Smooth muscle cell of the brain vasculature (primary cell): ENCODE measurements around the gene ZBTB7C.

Source experiments
- DNase-seq: peaks from one replicate; pipeline ENCODE4 v3.0.0-alpha.2; 2012; ENCODE audit warnings: low read depth, low spot score

Gene ZBTB7C

GRCh38 chr18:48095726-48096125, 313.5 kb downstream of the ZBTB7C start:
- DNase-seq: no peak

- DNase-seq: no peak
Measured at GRCh38 chr18:48093104-48093503, 316.1 kb downstream of the ZBTB7C start.

- DNase-seq: no peak
Measured at GRCh38 chr18:48091869-48092497, 317.2 kb downstream of the ZBTB7C start.

GRCh38 chr18:48090702-48091101, 318.5 kb downstream of the ZBTB7C start:
- DNase-seq: no peak

GRCh38 chr18:48090021-48090420, 319.2 kb downstream of the ZBTB7C start:
- no peak for DNase-seq

GRCh38 chr18:48085781-48086487, 323.2 kb downstream of the ZBTB7C start:
- DNase-seq: no peak

GRCh38 chr18:48084858-48085257, 324.3 kb downstream of the ZBTB7C start:
- DNase-seq: no peak

GRCh38 chr18:48084041-48084757, 325.0 kb downstream of the ZBTB7C start:
- DNase-seq: no peak

- no peak for DNase-seq
Measured at GRCh38 chr18:48080546-48080945, 328.6 kb downstream of the ZBTB7C start.

GRCh38 chr18:48079885-48080284, 329.3 kb downstream of the ZBTB7C start:
- no peak for DNase-seq

- DNase-seq: no peak
Measured at GRCh38 chr18:48078448-48078847, 330.7 kb downstream of the ZBTB7C start.

GRCh38 chr18:48077291-48077690, 331.9 kb downstream of the ZBTB7C start:
- DNase-seq: no peak

- DNase-seq: no peak
Measured at GRCh38 chr18:48076461-48076860, 332.7 kb downstream of the ZBTB7C start.

GRCh38 chr18:48075707-48076093, 333.5 kb downstream of the ZBTB7C start:
- DNase-seq: no peak

- no peak for DNase-seq
Measured at GRCh38 chr18:48074929-48075706, 334.1 kb downstream of the ZBTB7C start.

- DNase-seq: peak; percentile 32
Measured at GRCh38 chr18:48073211-48073930, 335.8 kb downstream of the ZBTB7C start.

GRCh38 chr18:48072428-48073204, 336.6 kb downstream of the ZBTB7C start:
- DNase-seq: peak; percentile 9

GRCh38 chr18:48068916-48069445, 340.2 kb downstream of the ZBTB7C start:
- DNase-seq: no peak

GRCh38 chr18:48066225-48066652, 342.9 kb downstream of the ZBTB7C start:
- no peak for DNase-seq

- DNase-seq: no peak
Measured at GRCh38 chr18:48065601-48065995, 343.6 kb downstream of the ZBTB7C start.
